ENCODE measurements around the gene KCND3.

The KCND3 gene

DNA sequence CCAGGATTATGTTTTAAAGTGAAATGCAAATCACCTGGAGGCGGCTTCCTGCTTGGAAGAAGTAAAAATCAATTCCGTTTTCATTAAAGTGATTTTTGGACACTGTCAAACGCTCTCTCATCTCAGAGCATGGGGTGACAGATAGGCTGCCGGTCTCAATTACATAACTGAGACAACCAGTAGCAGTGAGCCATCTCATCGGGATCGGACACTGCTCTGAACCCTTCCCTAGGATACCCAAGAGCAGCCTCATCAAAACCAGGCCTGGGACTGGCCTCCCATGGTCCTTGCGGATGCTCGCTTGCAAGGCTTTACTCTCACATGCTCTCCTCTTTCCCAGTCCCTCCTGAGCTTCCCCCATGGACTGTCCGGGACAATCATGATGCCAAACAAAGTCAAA is 12.1 kb downstream of the KCND3 start:
- Histone ChIP-seq H3K27ac (ENCODE audit: low read depth, low read length, poor library complexity, severe bottlenecking) (no peak overlapping the region), H3K4me1 (ENCODE audit: insufficient read depth, low read length, severe bottlenecking) (no peaks in the 10 kb centered on the region), H3K27me3 (ENCODE audit: insufficient read depth, low read length) (no peaks in the 10 kb centered on the region), H3K9me2 (ENCODE audit: low read depth, low read length) (no peaks in the 10 kb centered on the region), H3K4me3 (ENCODE audit: low read depth, low read length, poor library complexity, severe bottlenecking) (no peak overlapping the region), H3F3A (ENCODE audit: insufficient read depth, low read length) (no peaks in the 10 kb centered on the region), H3K4me2 (ENCODE audit: low read length) (no peak overlapping the region), H4K20me1 (ENCODE audit: insufficient read depth, low read length) (no peaks in the 10 kb centered on the region), H2AFZ (ENCODE audit: low read length) (no peak overlapping the region), H3K36me3 (ENCODE audit: insufficient read depth, low read length) (no peaks in the 10 kb centered on the region), H3K9me3 (ENCODE audit: low read length) (no peaks in the 10 kb centered on the region), H3K79me2 (ENCODE audit: insufficient read depth, low read length) (no peaks in the 10 kb centered on the region), H3K9ac (ENCODE audit: low read length) (no peak overlapping the region)
- TF ChIP-seq EZH2 (IDR thresholded peaks at IDR 0.05; ENCODE audit: borderline replicate concordance, low read length), result no peak
- TF ChIP-seq, protein P1, sequence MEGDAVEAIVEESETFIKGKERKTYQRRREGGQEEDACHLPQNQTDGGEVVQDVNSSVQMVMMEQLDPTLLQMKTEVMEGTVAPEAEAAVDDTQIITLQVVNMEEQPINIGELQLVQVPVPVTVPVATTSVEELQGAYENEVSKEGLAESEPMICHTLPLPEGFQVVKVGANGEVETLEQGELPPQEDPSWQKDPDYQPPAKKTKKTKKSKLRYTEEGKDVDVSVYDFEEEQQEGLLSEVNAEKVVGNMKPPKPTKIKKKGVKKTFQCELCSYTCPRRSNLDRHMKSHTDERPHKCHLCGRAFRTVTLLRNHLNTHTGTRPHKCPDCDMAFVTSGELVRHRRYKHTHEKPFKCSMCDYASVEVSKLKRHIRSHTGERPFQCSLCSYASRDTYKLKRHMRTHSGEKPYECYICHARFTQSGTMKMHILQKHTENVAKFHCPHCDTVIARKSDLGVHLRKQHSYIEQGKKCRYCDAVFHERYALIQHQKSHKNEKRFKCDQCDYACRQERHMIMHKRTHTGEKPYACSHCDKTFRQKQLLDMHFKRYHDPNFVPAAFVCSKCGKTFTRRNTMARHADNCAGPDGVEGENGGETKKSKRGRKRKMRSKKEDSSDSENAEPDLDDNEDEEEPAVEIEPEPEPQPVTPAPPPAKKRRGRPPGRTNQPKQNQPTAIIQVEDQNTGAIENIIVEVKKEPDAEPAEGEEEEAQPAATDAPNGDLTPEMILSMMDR (IDR thresholded peaks at IDR 0.05; ENCODE audit: low read length), result no peak

DNA sequence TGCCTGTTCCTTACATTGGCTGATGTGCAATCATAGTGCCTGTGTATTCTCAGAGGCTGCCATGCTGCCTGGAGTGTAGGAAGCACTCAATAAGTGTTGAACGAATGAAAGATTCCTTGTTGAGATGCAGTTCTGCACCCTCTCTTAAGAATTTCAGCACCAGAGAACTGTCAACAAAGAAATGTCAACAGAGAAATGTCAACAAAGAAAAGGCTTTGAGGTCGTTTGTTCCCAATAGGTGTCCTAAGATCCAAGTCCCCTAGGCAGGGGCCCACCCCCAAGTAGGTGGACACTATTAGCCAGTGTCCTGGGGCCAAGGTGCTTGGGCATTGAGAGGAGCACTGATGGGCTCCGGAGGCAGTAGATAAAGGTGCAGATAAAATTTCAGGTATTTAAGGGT is 12.6 kb downstream of the KCND3 start:
- H3K4me2 ChIP-seq (ENCODE audit: low read length), result no peak overlapping the region
- no peaks in the 10 kb centered on the region for H3K9me2 ChIP-seq (ENCODE audit: low read depth, low read length)
- H3K79me2 ChIP-seq (ENCODE audit: insufficient read depth, low read length), result no peaks in the 10 kb centered on the region
- no peak overlapping the region for H2AFZ ChIP-seq (ENCODE audit: low read length)
- H3K4me1 ChIP-seq (ENCODE audit: insufficient read depth, low read length, severe bottlenecking), result no peaks in the 10 kb centered on the region
- no peaks in the 10 kb centered on the region for H3K36me3 ChIP-seq (ENCODE audit: insufficient read depth, low read length)
- TF ChIP-seq, protein P1 (IDR thresholded peaks at IDR 0.05; ENCODE audit: low read length), result no peak
- no peak for TF ChIP-seq EZH2 (IDR thresholded peaks at IDR 0.05; ENCODE audit: borderline replicate concordance, low read length)
- H3K27ac ChIP-seq (ENCODE audit: low read depth, low read length, poor library complexity, severe bottlenecking), result no peak overlapping the region
- H3K9me3 ChIP-seq (ENCODE audit: low read length), result no peaks in the 10 kb centered on the region
- H3K27me3 ChIP-seq (ENCODE audit: insufficient read depth, low read length), result no peaks in the 10 kb centered on the region
- no peak overlapping the region for H3K9ac ChIP-seq (ENCODE audit: low read length)
- no peak overlapping the region for H3K4me3 ChIP-seq (ENCODE audit: low read depth, low read length, poor library complexity, severe bottlenecking)
- H3F3A ChIP-seq (ENCODE audit: insufficient read depth, low read length), result no peaks in the 10 kb centered on the region
- no peaks in the 10 kb centered on the region for H4K20me1 ChIP-seq (ENCODE audit: insufficient read depth, low read length)

DNA sequence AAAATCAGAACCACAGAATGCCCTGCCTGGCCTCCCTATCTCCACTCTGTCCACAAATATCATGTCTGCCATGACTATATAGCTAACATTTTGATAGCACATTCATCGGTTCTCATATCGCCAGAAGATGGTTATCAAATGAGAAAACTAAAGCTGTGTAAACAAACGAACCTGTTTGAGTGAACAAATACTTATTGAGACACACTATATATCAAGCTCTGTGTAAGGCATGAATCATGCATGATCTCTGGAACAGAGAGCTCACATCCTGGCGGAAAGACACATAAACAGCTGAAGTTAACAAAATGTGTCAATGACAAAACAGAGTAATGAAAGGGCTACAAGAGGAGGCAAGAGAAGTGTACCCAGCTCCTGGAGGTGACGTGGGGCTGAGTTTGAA is 13.1 kb downstream of the KCND3 start:
- Histone ChIP-seq H3K27ac (ENCODE audit: low read depth, low read length, poor library complexity, severe bottlenecking) (no peak overlapping the region), H3F3A (ENCODE audit: insufficient read depth, low read length) (no peaks in the 10 kb centered on the region), H3K9me2 (ENCODE audit: low read depth, low read length) (no peaks in the 10 kb centered on the region), H3K9ac (ENCODE audit: low read length) (no peak overlapping the region), H2AFZ (ENCODE audit: low read length) (no peak overlapping the region), H4K20me1 (ENCODE audit: insufficient read depth, low read length) (no peaks in the 10 kb centered on the region), H3K4me3 (ENCODE audit: low read depth, low read length, poor library complexity, severe bottlenecking) (no peak overlapping the region), H3K4me1 (ENCODE audit: insufficient read depth, low read length, severe bottlenecking) (no peaks in the 10 kb centered on the region), H3K27me3 (ENCODE audit: insufficient read depth, low read length) (no peaks in the 10 kb centered on the region), H3K9me3 (ENCODE audit: low read length) (no peaks in the 10 kb centered on the region), H3K36me3 (ENCODE audit: insufficient read depth, low read length) (no peaks in the 10 kb centered on the region), H3K79me2 (ENCODE audit: insufficient read depth, low read length) (no peaks in the 10 kb centered on the region), H3K4me2 (ENCODE audit: low read length) (no peak overlapping the region)
- TF ChIP-seq, protein P1 (IDR thresholded peaks at IDR 0.05; ENCODE audit: low read length), result no peak
- TF ChIP-seq EZH2 (IDR thresholded peaks at IDR 0.05; ENCODE audit: borderline replicate concordance, low read length), result no peak
